HepG2 (cell line): ENCODE results near the gene CYSRT1. TPM values are rescaled to one million over a fixed set of nuclear protein-coding genes. Genes with fewer than 3 reads are reported as not detected.

Experiments used
- AGO2 ChIP-seq: fragments of 200-400 bp; formaldehyde crosslinking; optimal IDR thresholded peaks from 2 replicates; pipeline ENCODE3; 2017; ENCODE audit warnings: mild to moderate bottlenecking, low read depth, low read length, moderate library complexity
- DBP ChIP-seq: sonication (generic); formaldehyde crosslinking; IDR thresholded peaks from 2 replicates; pipeline ENCODE4 v1.4.0; 2020; ENCODE audit warnings: missing genetic modification reagents; ENCODE audit errors: not compliant biosample characterization
- KLF11 ChIP-seq: IDR thresholded peaks from 2 replicates; pipeline ENCODE4 v1.6.1; 2016; ENCODE audit warnings: missing compliant biosample characterization
- NFKB2 ChIP-seq: sonication (generic); formaldehyde crosslinking; IDR thresholded peaks from 2 replicates; pipeline ENCODE4 v1.4.0; 2020; ENCODE audit warnings: missing genetic modification reagents, borderline replicate concordance
- NONO ChIP-seq, 2 experiments: fragments of 450-650 bp in 1 of 2; sonication (generic) in 1 of 2; formaldehyde crosslinking in 1 of 2; IDR thresholded peaks in 1 of 2; conservative IDR thresholded peaks in 1 of 2; 2 replicates each; pipeline versions ENCODE4 v1.6.1 to v1.8.0; 2017 to 2022; ENCODE audit warnings: mild to moderate bottlenecking in 1 of 2, missing genetic modification reagents in 1 of 2, moderate library complexity in 1 of 2
- POLR2A ChIP-seq, 2 experiments: IDR thresholded peaks; 2 replicates each; pipeline ENCODE4 v1.6.1; 2011; ENCODE audit warnings: low read depth in 2 of 2, low read length in 2 of 2, mild to moderate bottlenecking in 1 of 2, moderate library complexity in 1 of 2; ENCODE audit not compliant: insufficient read depth in 1 of 2
- POLR2AphosphoS5 ChIP-seq: IDR thresholded peaks from 2 replicates; pipeline ENCODE4 v1.6.1; 2012; ENCODE audit warnings: low read depth, low read length
- UBTF ChIP-seq: sonication (generic); formaldehyde crosslinking; IDR thresholded peaks from 2 replicates; pipeline ENCODE4 v1.4.0; 2020; ENCODE audit warnings: mild to moderate bottlenecking, missing genetic modification reagents
- ZKSCAN1 ChIP-seq: fragments of 150-350 bp; IDR thresholded peaks from 2 replicates; pipeline ENCODE4 v1.6.1; 2014; ENCODE audit warnings: low read length
- ZNF160 ChIP-seq: sonication (generic); formaldehyde crosslinking; IDR thresholded peaks from 2 replicates; pipeline ENCODE4 v1.8.0; 2022; ENCODE audit warnings: mild to moderate bottlenecking, inconsistent platforms, missing genetic modification reagents
- ZNF350 ChIP-seq: sonication (generic); formaldehyde crosslinking; IDR thresholded peaks from 2 replicates; pipeline ENCODE4 v1.4.0; 2020; ENCODE audit warnings: mild to moderate bottlenecking, low read depth, missing genetic modification reagents, borderline replicate concordance
- ZNF687 ChIP-seq: sonication (generic); formaldehyde crosslinking; IDR thresholded peaks from 2 replicates; pipeline ENCODE4 v1.5.1; 2020; ENCODE audit warnings: mild to moderate bottlenecking, missing genetic modification reagents, moderate library complexity
- ZNF710 ChIP-seq: sonication (generic); formaldehyde crosslinking; IDR thresholded peaks from 2 replicates; pipeline ENCODE4 v1.5.0; 2020; ENCODE audit warnings: mild to moderate bottlenecking, missing genetic modification reagents, borderline replicate concordance
- ZNF776 ChIP-seq: sonication (generic); formaldehyde crosslinking; IDR thresholded peaks from 2 replicates; pipeline ENCODE4 v1.4.0; 2020; ENCODE audit warnings: mild to moderate bottlenecking, missing genetic modification reagents
- polyA plus RNA-seq, 8 experiments: library from polyadenylated mRNA; depleted of rRNA in 3 of 8; stranded (reverse) in 7 of 8; unstranded in 1 of 8; fragments of >200 nt; fragmentation: Illumina TruSeq in 4 of 8; extraction: Trizol in 4 of 8; gene quantifications; 2 replicates each; pipeline versions ENCODE4 v1.2.1 to v1.2.3, GENCODE V29; 2011 to 2016; ENCODE audit warnings: low read depth in 4 of 8, missing spikeins in 1 of 8, mixed read lengths in 1 of 8; ENCODE audit not compliant: insufficient read depth in 1 of 8
- total RNA-seq, 5 experiments: library from RNA; depleted of rRNA; stranded (reverse); fragments of >200 nt; fragmentation: Illumina TruSeq; extraction: Trizol; gene quantifications; 2 replicates each; pipeline ENCODE4 v1.2.3, GENCODE V29; 2016; ENCODE audit warnings: low read depth in 1 of 5

The CYSRT1 gene
- total and polyA plus RNA-seq, 2 of the 13 experiments (the other 11 are each of a cell fraction or from before 2014, with no cell fraction given), result 1.5 to 2.1 TPM

- TF ChIP-seq KLF11 (no peak), ZNF710 (CRISPR knock-in tag) (no peak), ZKSCAN1 (0 out of 2 replicates have a peak, but pooled peaks have one; percentile 34), NFKB2 (CRISPR knock-in tag) (0 out of 2 replicates have a peak, but pooled peaks have one; percentile 25), POLR2AphosphoS5 (peak; percentile 82), ZNF687 (CRISPR knock-in tag) (no peak; the same call in none of the 2 replicates), ZNF776 (peak; percentile 48; the same call in 1 of the 2 replicates), UBTF (CRISPR knock-in tag) (peak; percentile 34; the same call in 1 of the 2 replicates), AGO2 (peak; percentile 96), ZNF160 (CRISPR knock-in tag) (no peak), ZNF350 (CRISPR knock-in tag) (peak; percentile 63; the same call in 1 of the 2 replicates), POLR2A (IDR thresholded peaks at IDR 0.05; ENCODE audit: insufficient read depth in 1 of 2, low read depth in 2 of 2, low read length in 2 of 2) (peak in 1 of 2 experiments; percentile 60; a peak in 2 of 4 replicates), NONO (IDR thresholded peaks at IDR 0.05) (no peak), NONO (CRISPR knock-in tag; conservative IDR thresholded peaks at IDR 0.05) (peak; percentile 64), DBP (no peak)
Measured at GRCh38 chr9:137243626-137244485, 18.9 kb downstream of the CYSRT1 start (continued).
